Measurements from ENCODE around the gene SMAD6. TPM values are rescaled to one million over a fixed set of nuclear protein-coding genes. Genes with fewer than 3 reads are reported as not detected.

Gene SMAD6
- total RNA-seq, 2 donors from 2014 or later, result 190 to 213 TPM

DNA sequence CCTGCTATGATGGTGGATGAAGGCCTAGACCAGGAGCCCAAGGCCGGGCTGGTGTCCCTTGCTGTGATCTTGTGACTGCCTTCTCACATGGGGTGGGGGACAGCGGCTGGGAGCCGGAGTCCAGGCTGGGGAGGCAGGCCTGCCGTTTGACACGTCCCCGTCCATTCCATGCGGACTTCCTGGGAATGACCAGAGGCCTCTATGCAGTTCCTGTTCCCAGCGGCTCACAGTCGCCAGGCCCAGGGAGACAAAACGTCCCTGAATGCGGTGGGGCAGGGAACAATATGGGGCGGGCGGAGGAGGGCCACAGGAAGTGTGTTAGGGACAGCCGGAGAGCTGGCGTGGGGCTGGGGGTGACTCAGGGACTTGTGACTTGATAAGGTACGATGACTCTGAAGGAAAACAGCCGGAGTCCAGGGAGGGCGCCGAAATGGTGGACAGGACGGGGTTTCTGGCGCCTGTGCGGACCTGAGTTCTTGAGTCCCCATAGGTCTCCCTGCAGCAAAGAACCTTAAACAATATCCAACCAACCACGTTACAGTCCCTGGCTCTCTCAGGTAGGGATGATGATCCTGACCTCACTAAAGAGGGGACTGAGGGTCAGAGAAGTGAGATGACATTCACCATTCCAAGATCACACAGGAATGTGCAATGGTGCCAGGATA is 40.5 kb upstream of the SMAD6 start:
- H3K9me3 ChIP-seq (ENCODE audit: control insufficient read depth, low read length), result no peaks in the 10 kb centered on the region
- peak overlapping the region; percentile 39 for H3K27ac Mint-ChIP-seq
- H3K27me3 Mint-ChIP-seq (ENCODE audit: insufficient read depth), result no peaks in the 10 kb centered on the region
- no peak overlapping the region for H3K4me3 ChIP-seq (ENCODE audit: low read length)
- no peak for TF ChIP-seq CTCF (conservative IDR thresholded peaks at IDR 0.05)
- H3K27ac ChIP-seq (ENCODE audit: low read depth, low read length), result peak overlapping the region; percentile 44
- no peaks in the 10 kb centered on the region for H3K27me3 ChIP-seq (ENCODE audit: control insufficient read depth, insufficient read depth, low read length, poor library complexity, severe bottlenecking)
- no peaks in the 10 kb centered on the region for H3K9me3 Mint-ChIP-seq
- H3K36me3 ChIP-seq (ENCODE audit: control insufficient read depth, insufficient read depth, low read length), result no peaks in the 10 kb centered on the region
- no peak overlapping the region for H3K4me3 Mint-ChIP-seq
- DNase-seq, result no peak
- H3K36me3 Mint-ChIP-seq (ENCODE audit: low read depth), result no peaks in the 10 kb centered on the region
- H3K4me1 ChIP-seq (ENCODE audit: control insufficient read depth, insufficient read depth, low read length), result no peaks in the 10 kb centered on the region
- H3K4me1 Mint-ChIP-seq, result peaks cover 3% of the 10 kb centered on the region
- WGBS, 2 experiments (ENCODE audit: insufficient coverage in 1 of 2, insufficient read length in 1 of 2), result 85 to 86% methylated on average over 18 to 23 of the region's 23 CpGs
- H3K9ac ChIP-seq (ENCODE audit: extremely low read depth, low read length, poor library complexity, severe bottlenecking), result no peak overlapping the region

DNA sequence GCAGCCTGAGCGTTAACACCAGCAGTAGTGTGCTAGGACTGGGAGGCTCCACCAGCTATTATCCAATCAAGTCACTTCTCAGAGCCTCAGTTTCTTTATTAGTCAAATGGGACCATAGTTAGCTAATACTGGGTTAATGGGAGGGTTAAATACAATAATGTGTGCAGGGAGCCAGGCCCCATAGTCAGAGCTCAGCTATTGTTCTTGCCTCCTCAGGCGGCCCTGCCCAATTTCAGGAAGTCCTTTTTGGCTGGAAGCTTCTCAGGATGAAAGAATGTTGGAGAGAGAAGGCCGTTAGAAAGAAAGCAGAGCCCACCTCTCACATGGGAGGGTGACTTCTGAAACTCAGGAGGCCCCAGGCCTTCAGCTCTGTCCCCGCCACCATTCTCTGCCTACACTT is 39.5 kb upstream of the SMAD6 start:
- Histone ChIP-seq H3K9me3 (ENCODE audit: control insufficient read depth, low read length) (peaks cover under 1% of the 10 kb centered on the region), H3K36me3 (ENCODE audit: control insufficient read depth, insufficient read depth, low read length) (no peaks in the 10 kb centered on the region), H3K27ac (ENCODE audit: low read depth, low read length) (no peak overlapping the region), H3K9ac (ENCODE audit: extremely low read depth, low read length, poor library complexity, severe bottlenecking) (no peak overlapping the region), H3K4me3 (ENCODE audit: low read length) (no peak overlapping the region), H3K4me1 (ENCODE audit: control insufficient read depth, insufficient read depth, low read length) (no peaks in the 10 kb centered on the region), H3K27me3 (ENCODE audit: control insufficient read depth, insufficient read depth, low read length, poor library complexity, severe bottlenecking) (no peaks in the 10 kb centered on the region)
- H3K27ac Mint-ChIP-seq, result no peak overlapping the region
- peaks cover 1% of the 10 kb centered on the region for H3K9me3 Mint-ChIP-seq
- no peaks in the 10 kb centered on the region for H3K36me3 Mint-ChIP-seq (ENCODE audit: low read depth)
- H3K4me1 Mint-ChIP-seq, result no peaks in the 10 kb centered on the region
- no peaks in the 10 kb centered on the region for H3K27me3 Mint-ChIP-seq (ENCODE audit: insufficient read depth)
- no peak overlapping the region for H3K4me3 Mint-ChIP-seq
- TF ChIP-seq CTCF (conservative IDR thresholded peaks at IDR 0.05), result no peak
- DNase-seq, result no peak
- 67 to 87% methylated on average over 1 to 4 of the region's 4 CpGs for WGBS, 2 experiments (ENCODE audit: insufficient coverage in 1 of 2, insufficient read length in 1 of 2)

DNA sequence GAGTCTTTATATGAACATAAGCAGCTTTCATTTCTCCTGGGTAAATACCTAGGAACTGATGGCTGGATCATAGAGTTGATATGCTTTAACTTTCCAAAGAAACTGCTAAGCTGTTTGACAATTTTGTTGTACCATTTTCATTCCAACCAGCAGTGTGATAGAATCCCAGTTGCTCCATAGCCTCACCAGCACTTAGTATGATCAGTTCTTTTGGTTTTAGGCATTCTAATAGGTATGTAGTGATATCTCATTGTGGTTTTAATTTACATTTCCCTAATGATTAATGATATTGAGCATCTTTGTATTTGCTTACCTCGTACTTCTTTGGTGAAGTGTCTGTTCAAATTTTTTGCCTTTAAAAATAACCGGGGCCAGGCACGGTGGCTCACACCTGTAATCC is 38.4 kb upstream of the SMAD6 start:
- Histone ChIP-seq H3K36me3 (ENCODE audit: control insufficient read depth, insufficient read depth, low read length) (no peaks in the 10 kb centered on the region), H3K27me3 (ENCODE audit: control insufficient read depth, insufficient read depth, low read length, poor library complexity, severe bottlenecking) (no peaks in the 10 kb centered on the region), H3K9me3 (ENCODE audit: control insufficient read depth, low read length) (peaks cover 6% of the 10 kb centered on the region), H3K4me3 (ENCODE audit: low read length) (no peak overlapping the region), H3K27ac (ENCODE audit: low read depth, low read length) (no peak overlapping the region), H3K9ac (ENCODE audit: extremely low read depth, low read length, poor library complexity, severe bottlenecking) (no peak overlapping the region), H3K4me1 (ENCODE audit: control insufficient read depth, insufficient read depth, low read length) (no peaks in the 10 kb centered on the region)
- Mint-ChIP-seq H3K9me3 (peaks cover 7% of the 10 kb centered on the region), H3K27ac (no peak overlapping the region), H3K4me1 (no peaks in the 10 kb centered on the region), H3K36me3 (ENCODE audit: low read depth) (no peaks in the 10 kb centered on the region), H3K4me3 (no peak overlapping the region), H3K27me3 (ENCODE audit: insufficient read depth) (no peaks in the 10 kb centered on the region)
- 93 to 100% methylated on average over 2 to 3 of the region's 3 CpGs for WGBS, 2 experiments (ENCODE audit: insufficient coverage in 1 of 2, insufficient read length in 1 of 2)
- no peak for TF ChIP-seq CTCF (conservative IDR thresholded peaks at IDR 0.05)
- no peak for DNase-seq
